ENCODE measurements around the gene NTN1. TPM values are rescaled to one million over a fixed set of nuclear protein-coding genes. Genes with fewer than 3 reads are reported as not detected.

Gene NTN1
- total and polyA plus RNA-seq, 2 of the 13 experiments (the other 11 are each of a cell fraction or from before 2014, with no cell fraction given), result 0.04 to 0.05 TPM

GRCh38 chr17:9071811-9072498 is 50.6 kb downstream of the NTN1 start (continued):
- TF ChIP-seq PTBP1 (IDR thresholded peaks at IDR 0.05; ENCODE audit: low read depth, low read length, poor library complexity, severe bottlenecking) (no peak), GZF1 (CRISPR knock-in tag; IDR thresholded peaks at IDR 0.05) (no peak), RNF219 (CRISPR knock-in tag; IDR thresholded peaks at IDR 0.05) (no peak), FUBP1 (CRISPR knock-in tag; IDR thresholded peaks at IDR 0.05; ENCODE audit: borderline replicate concordance) (no peak), UBTF (CRISPR knock-in tag; IDR thresholded peaks at IDR 0.05) (no peak)

All from HepG2 (cell line).